Measurements from ENCODE around the gene P2RX5.

Gene P2RX5

GRCh38 chr17:3655766-3656165, 40.2 kb downstream of the P2RX5 start:
- DNase-seq, result no peak

- peak; percentile 52 for DNase-seq
Measured at GRCh38 chr17:3647769-3648555, 48.0 kb downstream of the P2RX5 start.

GRCh38 chr17:3647251-3647650, 48.7 kb downstream of the P2RX5 start:
- DNase-seq, result no peak

- no peak for DNase-seq
Measured at GRCh38 chr17:3645310-3645709, 50.6 kb downstream of the P2RX5 start.

- no peak for DNase-seq
Measured at GRCh38 chr17:3643889-3644349, 52.0 kb downstream of the P2RX5 start.

GRCh38 chr17:3641717-3642486, 54.1 kb downstream of the P2RX5 start:
- no peak for DNase-seq

- DNase-seq, result no peak
Measured at GRCh38 chr17:3641014-3641413, 54.9 kb downstream of the P2RX5 start.

- DNase-seq, result peak; percentile 42
Measured at GRCh38 chr17:3639981-3640596, 55.9 kb downstream of the P2RX5 start.

GRCh38 chr17:3636908-3637373, 59.0 kb downstream of the P2RX5 start:
- no peak for DNase-seq

GRCh38 chr17:3636154-3636907, 59.6 kb downstream of the P2RX5 start, which contains the start of the genes CTNS and SHPK:
Gene CTNS (plus strand): TSS chr17:3636760. CDS start chr17:3640207, 3,447 bp downstream.
Gene SHPK (minus strand): TSS chr17:3636250. CDS start chr17:3636219, 31 bp downstream.
- peak; percentile 96 for DNase-seq

- DNase-seq, result no peak
Measured at GRCh38 chr17:3635474-3636153, 60.3 kb downstream of the P2RX5 start.

GRCh38 chr17:3632287-3632686, 63.7 kb downstream of the P2RX5 start:
- DNase-seq, result no peak

GRCh38 chr17:3630781-3631180, 65.2 kb downstream of the P2RX5 start:
- no peak for DNase-seq

- DNase-seq, result no peak
Measured at GRCh38 chr17:3627769-3628167, 68.2 kb downstream of the P2RX5 start.

GRCh38 chr17:3626831-3627768, 68.9 kb downstream of the P2RX5 start:
- no peak for DNase-seq
